Ramos (cell line): ENCODE data around the gene DLG2.
"Not testable (repeated sequence)": the region's sequence is repeated elsewhere in the genome, so short reads cannot be mapped to it uniquely, and the experiment has no call there.

ENCODE experiments used
- in situ Hi-C: fragments of 300-500 bp; cut with MboI; formaldehyde crosslinking; loops from one replicate; pipeline ENCODE4 v1.14.3; 2022; ENCODE audit warnings: low sequenced_read_pairs; ENCODE audit not compliant: unreplicated experiment

DLG2 gene

DNA sequence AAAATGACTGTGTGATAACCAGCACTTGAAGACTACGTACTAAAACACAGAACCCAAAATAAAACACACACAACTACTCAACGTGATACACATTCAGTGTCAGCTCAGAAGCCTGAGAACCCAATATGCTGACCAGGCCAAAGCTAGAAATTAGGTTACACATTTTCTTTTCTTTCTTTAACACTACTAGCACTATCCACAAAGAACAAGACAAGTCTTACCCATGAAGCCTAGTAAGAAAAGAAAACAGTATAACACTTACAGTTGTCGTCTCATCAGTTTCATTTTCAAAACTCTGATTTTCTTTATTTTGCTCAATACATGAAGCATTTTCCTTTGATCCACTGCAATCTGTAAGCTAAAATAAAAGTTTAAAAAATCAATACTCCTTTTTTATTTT, 472.9 kb downstream of the DLG2 start:
- in situ Hi-C loops: no loop called here

DNA sequence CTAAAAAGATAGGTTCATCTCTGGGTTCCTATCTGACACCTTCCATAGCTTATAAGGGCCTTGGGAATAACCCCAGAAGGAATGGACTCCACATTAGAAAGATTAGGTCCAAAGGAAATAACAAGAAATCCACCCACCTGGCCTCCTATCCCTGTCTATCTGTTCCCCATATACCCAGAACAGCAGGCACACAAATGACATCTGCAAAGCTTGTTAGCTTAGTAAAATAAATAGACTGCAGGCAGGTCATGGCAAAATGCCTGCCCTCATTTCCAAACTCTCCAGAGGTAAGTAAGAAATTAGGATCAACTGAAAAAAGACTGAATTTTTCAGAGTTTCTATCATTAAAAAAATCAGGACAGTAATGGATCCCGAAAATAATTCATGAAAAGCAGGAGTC, 489.5 kb downstream of the DLG2 start:
- in situ Hi-C loops: no loop called here

DNA sequence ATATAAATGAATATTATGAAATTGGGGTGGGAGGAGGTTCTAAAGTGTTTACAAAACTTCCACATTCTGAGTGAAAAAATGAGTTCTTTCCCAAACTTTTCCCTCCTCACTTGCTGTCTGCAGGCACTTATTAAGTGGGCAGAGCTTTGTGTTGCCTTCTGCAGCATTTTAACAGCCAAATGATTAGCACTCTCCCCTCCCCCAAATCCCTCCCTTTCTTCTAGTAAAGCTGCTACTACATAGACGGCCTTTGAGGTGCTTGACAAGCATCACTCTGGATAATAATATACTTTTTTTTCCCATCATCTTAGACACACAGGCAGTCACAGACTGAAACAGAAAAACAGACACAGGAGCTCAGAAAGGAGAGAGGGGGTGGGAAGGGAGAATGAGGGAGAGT, 493.5 kb downstream of the DLG2 start:
- in situ Hi-C loops: no loop called here

DNA sequence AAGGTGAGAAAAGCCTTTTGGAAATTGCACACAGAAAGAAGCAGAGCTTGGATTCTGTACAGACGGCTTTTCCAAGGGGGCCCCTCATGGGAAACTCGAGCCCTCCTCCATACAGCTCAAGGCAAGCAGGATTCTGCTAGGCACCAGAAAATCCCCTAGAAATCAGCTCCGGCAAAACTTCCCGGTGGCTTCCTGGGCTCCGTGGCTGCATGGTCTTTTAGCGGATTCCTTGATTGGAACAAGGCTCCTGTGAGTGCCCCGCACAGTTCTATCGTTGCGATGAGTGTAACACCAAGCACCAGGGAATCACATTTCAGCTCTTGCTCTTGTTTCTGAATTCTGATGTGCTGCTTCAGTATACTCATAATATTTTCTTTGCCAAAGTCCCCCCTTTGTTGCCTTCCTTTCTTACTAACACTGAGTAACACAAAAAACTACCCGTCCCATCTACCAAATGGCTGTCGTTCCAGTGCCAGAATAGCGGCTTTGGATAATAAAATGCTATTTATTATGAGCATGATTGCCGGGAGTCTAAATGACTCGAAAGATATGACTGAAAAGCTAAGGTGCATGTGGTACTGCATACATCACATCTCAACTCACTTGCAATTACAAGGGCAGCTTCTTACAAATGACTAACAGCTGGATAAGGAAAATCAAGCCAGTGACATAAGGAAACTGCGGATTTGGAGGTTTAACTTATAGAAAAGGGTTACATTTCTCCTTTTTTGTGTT, 494.1 kb downstream of the DLG2 start:
- in situ Hi-C loops: no loop called here

DNA sequence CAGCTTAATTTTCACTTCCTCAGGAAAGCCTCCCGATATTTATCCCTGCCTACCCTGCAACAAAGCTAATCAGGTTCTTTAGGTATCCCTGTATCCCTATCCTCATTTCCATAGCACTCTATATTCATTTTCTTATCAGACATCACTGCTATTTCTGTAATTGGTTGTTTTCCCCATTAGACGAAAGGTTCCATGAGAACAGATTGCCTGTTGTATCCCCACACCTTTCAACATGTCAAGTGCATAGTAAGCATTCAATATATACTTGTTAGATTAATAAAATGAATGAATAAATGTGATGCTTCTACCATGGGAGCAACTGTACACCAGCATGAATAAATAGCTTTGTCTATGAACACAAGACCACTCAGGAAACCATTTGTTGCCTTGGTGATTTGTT, 499.8 kb downstream of the DLG2 start:
- in situ Hi-C loops: no loop called here

DNA sequence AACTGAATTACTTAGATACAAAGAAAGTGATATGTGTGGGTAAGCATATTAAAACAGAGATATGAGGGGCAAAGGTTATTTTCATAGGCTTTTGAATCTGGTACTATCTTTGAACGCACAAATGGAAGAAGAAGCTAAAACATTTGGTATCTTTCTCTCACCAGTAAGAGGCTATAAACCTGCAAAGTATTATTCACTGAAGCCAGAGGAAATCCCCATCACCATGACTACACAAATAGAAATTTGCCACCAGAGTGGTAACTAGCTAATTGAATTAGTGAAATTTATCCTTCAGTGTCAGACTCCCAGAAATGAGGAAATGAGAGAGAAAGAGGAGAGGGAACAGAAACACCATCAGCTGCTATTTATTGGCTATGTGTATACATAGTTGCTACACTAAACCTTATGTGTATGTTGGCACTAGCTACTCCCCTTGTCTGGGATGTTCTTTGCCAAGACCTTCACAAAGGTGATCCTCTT, 503.4 kb downstream of the DLG2 start:
- in situ Hi-C loops: no loop called here

DNA sequence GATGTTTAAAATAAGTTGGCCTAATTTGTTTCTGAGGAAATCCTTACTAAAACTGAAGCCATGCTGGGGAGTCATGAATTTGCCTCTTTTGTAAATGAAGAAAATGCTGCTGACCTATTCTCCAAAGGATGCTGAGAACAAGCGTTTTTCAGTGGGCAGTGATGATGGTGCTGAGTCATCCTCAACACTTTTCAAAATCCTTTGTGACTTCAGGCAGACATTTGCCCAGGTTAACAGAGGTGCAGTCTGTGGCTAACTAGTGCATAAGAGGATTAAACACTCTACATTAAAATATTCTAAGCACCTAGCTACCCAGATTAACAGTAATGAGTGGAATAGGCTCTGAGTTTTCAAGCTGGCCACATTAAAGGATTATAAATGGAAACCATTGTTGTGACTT, 509.0 kb downstream of the DLG2 start:
- in situ Hi-C loops: no loop called here

DNA sequence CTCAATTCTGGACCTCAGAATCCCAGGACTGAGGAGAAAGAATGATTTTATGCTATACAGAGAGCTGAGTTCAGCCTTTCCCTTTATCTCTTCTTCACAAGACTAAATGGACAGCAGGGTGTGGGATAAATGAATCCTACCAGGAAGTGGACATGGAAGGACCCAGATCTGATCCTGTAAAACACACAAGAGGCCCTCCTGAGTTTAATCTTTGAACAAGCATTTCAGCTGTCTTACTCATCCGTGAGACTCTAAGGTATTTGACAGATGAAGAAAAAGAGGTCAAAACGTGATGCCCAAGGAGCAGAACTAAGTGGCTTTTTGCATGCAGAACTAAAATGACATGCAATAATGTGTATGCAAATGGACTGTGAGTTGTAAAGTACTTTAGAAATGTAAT, 511.3 kb downstream of the DLG2 start:
- in situ Hi-C loops: no loop called here

DNA sequence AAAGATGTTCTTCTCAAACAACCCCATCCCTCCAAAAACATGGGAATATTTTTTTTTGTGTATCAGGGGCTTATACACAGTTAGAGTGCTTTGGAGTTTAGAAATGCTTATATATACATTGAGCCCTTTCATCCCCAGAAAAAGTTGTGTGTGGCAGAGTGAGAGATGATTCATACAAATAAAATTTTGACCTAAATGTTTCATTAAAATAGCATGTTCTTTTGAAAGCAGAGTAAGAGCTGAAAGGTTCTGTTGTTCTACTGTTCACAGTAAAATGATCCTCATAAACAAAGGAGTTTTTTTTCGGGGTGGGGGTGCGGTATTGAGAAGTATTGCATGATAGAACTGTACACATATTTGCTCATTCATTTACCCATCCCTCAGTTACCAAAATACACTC, 512.4 kb downstream of the DLG2 start:
- in situ Hi-C loops: no loop called here

DNA sequence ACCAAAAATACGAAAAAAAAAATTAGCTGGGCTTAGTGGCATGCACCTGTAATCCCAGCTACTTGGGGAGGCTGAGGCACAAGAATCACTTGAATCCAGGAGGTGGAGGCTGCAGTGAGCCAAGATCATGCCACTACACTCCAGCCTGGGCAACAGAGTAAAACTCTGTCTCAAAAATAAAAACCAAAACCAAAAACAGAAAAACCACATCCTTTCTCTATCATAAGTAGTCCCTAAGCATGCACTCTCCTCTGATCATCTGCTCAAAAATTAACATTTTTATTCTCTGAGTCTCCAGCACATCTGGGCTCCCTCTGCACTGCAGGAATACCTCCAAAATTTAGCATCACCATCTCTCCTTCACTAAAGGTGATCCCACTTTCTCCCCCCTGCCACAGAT, 516.9 kb downstream of the DLG2 start:
- in situ Hi-C loops: not testable (repeated sequence)

DNA sequence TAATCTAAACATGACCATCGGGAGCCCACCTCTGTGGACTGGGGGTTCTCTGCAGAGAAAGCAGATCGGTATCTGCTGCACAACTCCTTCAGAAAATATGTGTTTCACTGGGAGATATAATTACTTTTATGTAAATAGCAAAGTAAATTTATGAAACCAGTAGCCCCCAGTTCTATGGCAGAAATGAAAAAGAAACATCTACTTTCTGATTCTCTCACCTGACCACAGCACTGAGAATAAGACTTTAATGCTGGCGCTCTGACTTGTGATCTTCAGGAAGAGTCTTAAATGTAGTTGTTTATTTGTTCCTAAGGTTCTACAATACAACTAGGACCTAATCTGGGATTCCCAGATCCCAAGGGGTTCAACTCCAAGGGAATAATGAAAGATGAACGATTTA, 518.0 kb downstream of the DLG2 start:
- in situ Hi-C loops: no loop called here

DNA sequence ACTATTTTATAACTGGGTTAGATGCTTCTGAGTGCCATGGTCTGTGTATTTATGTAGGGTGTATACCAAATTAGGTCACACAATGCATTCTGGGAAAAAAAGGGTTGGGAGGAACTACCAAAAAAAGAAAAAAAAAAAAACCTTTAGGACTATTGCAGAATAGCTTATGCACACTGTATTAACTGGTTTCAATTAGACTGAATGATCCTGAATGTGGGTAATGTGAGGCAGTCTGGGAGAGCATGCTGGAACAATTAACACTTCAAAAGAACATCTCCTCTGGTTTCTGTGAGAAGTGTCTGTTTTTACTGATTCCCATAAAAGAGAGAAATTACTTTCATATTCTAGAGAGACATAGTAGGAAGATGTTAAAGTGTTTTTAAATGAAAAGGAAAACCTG, 521.3 kb downstream of the DLG2 start:
- in situ Hi-C loops: no loop called here

DNA sequence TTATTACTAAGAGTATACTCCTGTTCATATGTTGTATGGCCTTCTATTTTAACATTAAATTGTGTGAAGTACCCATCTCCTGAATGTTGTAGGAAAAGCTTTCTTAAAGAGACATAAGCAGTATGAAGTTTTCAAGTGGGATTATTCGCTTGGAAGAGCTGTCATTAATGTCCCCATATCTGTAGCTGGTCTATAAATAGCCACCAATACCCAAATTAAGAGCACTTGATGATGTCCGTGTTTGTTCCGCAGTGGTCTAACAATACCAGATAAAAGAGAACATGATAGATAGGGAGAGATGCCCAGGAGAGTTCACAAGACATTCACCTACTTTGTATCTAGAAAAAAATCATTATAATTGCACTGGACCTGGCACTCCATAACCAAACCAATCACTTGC, 527.6 kb downstream of the DLG2 start:
- in situ Hi-C loops: no loop called here

DNA sequence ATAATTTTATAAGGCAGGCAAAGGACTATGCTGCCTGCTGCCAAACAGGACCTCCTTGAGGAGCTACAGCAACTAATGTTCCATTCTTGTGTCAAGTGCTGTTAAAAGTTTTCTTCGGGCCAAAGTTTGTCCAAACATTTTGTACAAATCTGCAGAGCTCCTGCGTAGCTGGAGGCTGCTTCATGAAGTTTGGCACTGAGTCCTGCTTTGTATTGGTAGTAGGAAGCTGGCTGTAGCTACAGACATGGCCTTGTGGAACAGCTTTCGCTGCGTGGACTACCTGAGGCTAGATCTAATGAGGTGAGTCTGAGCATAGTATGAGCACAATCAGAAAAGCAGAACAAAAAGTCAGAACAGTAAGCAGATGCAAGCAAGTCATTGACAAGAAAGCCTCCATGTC, 528.1 kb downstream of the DLG2 start:
- in situ Hi-C loops: no loop called here

DNA sequence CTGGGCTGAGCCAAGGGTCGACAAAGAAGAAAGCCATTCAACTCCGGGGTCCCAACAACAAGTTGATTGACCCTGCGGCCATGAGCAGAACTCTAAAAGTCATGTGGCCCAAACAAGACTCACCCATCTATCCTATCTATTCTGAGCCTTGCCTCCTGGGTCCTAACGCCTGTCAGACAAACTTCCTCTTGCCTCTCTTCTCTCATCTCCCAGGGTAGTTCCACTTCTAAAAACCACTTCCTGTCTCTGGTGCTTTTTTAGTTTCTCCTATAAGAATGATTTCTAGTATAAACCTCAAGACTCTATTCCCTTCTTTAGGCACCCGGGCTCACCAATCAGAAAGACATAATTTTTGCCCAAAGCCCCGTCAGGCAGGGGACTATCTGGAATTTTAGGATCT, 530.2 kb downstream of the DLG2 start:
- in situ Hi-C loops: no loop called here

DNA sequence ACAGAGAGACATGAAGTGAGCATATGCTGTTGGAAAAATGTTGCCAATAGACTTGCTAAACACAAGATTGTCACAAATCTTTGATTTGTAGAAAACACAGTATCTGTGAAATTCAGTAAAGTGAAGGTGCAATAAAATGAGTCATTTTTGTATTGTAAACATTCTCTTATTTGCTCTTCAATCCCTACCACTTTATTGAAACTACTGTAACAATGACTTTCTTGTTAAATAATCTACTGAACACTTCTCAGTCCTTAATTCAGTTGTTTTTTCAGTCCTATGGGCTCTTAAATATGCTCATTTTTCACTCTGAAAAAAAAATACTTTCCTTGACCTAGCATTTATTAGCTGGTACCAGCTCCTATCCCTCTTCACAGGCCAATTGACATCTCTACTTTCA, 531.9 kb downstream of the DLG2 start:
- in situ Hi-C loops: no loop called here

DNA sequence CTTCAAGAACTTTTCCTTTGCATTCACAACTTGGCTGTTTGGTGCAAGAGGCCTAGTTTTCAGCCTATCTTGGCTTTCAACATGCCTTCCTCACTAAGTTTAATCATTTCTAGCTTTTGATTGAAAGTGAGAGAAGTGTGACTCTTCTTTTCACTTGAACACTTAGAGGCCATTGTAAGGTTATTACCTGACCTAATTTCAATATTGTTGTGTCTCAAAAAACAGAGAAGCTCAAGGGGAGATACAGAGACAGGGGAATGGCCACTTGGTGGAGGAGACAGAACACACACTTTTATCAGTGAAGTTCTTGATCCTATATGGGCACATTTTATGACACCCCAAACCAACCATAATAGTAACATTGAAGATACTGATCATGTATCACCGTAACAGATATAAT, 532.3 kb downstream of the DLG2 start:
- in situ Hi-C loops: no loop called here

DNA sequence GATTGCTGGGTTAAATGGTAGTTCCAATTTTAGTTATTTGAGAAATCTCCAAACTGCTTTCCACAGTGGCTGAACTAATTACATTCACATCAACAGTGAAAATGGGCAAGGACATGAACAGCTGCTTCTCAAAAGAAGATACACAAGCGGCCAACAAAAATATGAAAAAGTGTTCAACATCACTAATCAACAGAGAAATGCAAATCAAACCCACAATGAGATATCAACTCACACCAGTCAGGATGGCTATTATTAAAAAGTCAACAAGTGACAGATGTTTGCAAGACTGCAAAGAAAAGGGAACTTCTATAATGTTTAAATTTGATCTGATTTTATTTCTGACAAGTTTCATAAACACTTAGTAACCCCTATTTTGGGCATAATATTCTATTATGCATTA, 537.5 kb downstream of the DLG2 start:
- in situ Hi-C loops: no loop called here

DNA sequence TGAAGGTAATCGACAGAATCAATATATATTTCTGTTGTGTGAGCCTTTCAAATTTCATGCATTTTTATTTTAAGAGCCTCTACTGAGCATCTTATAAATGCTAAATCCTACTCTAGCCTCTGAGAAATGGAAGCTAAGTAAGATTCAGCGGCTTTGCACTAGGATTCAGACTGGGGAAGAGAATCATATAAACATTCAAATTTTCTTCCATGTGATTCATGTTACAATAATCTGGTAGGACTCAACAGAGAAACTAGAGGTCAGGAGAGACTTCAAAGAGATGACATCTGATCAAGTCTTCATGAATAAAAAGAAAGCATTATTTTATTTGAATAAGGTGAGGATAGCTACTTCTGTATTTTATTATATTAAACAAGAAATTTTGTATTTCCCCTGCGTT, 538.9 kb downstream of the DLG2 start:
- in situ Hi-C loops: no loop called here

DNA sequence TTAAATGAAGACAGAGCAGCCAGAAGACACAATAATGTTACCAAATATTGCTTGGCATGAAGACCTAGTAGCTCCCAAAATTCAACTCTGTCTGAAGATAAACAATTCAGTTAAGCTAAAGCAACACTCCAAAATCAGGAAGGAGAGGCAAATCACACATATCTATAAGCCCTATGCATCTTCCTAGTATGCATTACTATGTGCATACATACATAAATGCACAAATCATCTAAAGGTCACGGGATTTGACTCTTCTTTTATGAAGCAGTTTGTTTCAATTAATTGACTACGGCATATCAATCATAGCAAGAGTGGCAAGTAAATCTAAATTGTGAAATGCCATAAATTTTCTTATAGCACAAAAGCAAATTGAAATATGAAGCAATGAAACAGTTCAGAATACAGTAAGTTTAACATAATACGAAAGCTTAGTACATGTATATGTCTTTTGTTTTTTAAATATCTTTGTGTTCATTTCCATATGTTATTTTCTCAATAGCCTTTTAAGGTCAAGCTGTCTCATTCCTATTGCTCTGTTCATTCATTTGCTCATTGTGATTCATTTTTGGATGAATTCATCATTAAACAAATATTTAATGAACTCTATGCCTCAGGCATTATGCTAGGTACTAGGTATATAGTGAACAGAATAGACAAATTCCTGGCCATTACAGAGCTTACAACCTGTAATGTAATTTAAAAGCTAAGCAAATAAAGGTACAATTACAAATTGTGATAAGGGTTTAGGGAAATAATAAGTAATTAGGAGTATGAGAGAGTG, 540.5 kb downstream of the DLG2 start:
- in situ Hi-C loops: no loop called here

DNA sequence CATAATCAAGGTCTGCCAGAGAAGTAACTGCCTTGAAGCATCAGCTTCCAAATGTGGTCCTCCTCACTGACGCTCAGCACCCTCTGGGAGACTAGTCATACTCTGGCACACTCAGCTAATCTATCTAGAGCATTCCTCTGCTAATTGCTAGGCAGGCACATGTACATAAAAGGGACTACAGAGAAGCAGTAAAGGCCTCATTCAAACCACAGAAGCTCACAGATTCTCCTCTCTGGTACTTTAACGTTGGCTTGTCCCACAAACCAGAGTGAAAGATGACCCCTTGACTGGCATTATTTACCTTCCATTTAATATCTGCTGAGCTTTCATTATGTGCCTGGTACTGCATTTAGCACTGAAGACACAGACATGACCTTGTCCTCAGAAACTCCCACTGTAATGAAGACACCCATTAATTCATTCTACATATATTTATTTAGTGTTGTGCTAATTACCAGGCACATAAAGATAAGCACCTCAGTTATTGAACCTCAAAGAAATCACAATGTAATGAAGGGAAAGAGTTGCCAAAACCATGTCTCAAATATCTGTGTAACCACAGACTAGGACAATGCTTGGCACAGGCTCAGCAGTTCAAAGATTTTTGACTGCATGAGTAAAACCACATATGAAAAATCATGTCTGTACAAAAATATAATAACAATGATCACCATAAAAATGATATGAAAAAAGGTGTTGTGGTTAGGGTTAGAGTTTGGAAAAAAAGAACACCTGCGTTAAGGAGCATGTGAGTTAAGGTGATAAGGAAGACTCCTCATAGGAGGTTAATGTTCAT, 550.4 kb downstream of the DLG2 start:
- in situ Hi-C loops: no loop called here
